Measurements from ENCODE around the gene CAMTA1.

GRCh38 chr1:7646981-7647901, 862.0 kb downstream of the CAMTA1 start:
- peak; percentile 97 for TF ChIP-seq CTCF (IDR thresholded peaks at IDR 0.05)
- TF ChIP-seq REST (IDR thresholded peaks at IDR 0.05; ENCODE audit: insufficient read depth in 1 of 2, low read depth in 2 of 2, low read length in 1 of 2) = no peak
- no peak for TF ChIP-seq TCF7L2 (IDR thresholded peaks at IDR 0.05; ENCODE audit: low read depth, low read length)
- no peak for TF ChIP-seq POLR2AphosphoS5 (IDR thresholded peaks at IDR 0.05; ENCODE audit: low read depth, low read length)
